Midbrain (tissue), 1 donor: Measurements from ENCODE around the gene NPTN.

Experiments used
- DNase-seq: peaks from one replicate; lab custom pipeline; 2025; lab: John Stamatoyannopoulos, UW

The NPTN gene

GRCh38 chr15:73518180-73518862, 114.9 kb downstream of the NPTN start:
- no peak for DNase-seq

- DNase-seq = no peak
Measured at GRCh38 chr15:73517566-73517965, 115.6 kb downstream of the NPTN start.

GRCh38 chr15:73515527-73515926, 117.7 kb downstream of the NPTN start:
- no peak for DNase-seq
